Hepatocyte (in vitro differentiated cells): ENCODE measurements around the gene CUX1. TPM values are rescaled to one million over a fixed set of nuclear protein-coding genes. Genes with fewer than 3 reads are reported as not detected.

Source experiments
- DNase-seq: peaks from one replicate; pipeline ENCODE4 v3.0.0-alpha.2; 2016; ENCODE audit warnings: low spot score
- H2AFZ ChIP-seq: fragments of 200-600 bp; sonication (generic); 2 replicates; pipeline ENCODE4 v1.6.0; 2016; ENCODE audit warnings: antibody characterized with exemption, mild to moderate bottlenecking
- H3K27ac ChIP-seq: fragments of 200-600 bp; sonication (generic); 2 replicates; pipeline ENCODE4 v1.5.1; 2016; ENCODE audit warnings: mild to moderate bottlenecking
- H3K27me3 ChIP-seq: fragments of 200-600 bp; sonication (generic); 2 replicates; pipeline ENCODE4 v1.6.1; 2016
- H3K36me3 ChIP-seq: fragments of 200-600 bp; sonication (generic); replicated peaks from 2 replicates; pipeline ENCODE4 v1.5.1; 2016; ENCODE audit warnings: low read depth; ENCODE audit not compliant: insufficient read depth
- H3K4me1 ChIP-seq: fragments of 200-600 bp; sonication (generic); 2 replicates; pipeline ENCODE4 v1.5.1; 2016; ENCODE audit warnings: mild to moderate bottlenecking, moderate library complexity; ENCODE audit not compliant: insufficient read depth
- H3K4me2 ChIP-seq: fragments of 200-600 bp; sonication (generic); 2 replicates; pipeline ENCODE4 v1.6.0; 2016
- H3K4me3 ChIP-seq: fragments of 200-600 bp; sonication (generic); 2 replicates; pipeline ENCODE4 v1.5.1; 2016; ENCODE audit warnings: mild to moderate bottlenecking
- H3K79me2 ChIP-seq: fragments of 200-600 bp; sonication (generic); 2 replicates; pipeline ENCODE4 v1.6.0; 2017; ENCODE audit warnings: mild to moderate bottlenecking
- H3K9me2 ChIP-seq: fragments of 200-600 bp; sonication (generic); replicated peaks from 2 replicates; pipeline ENCODE4 v1.6.0; 2017; ENCODE audit warnings: mild to moderate bottlenecking; ENCODE audit not compliant: insufficient read depth
- H3K9me3 ChIP-seq: fragments of 200-600 bp; sonication (generic); 2 replicates; pipeline ENCODE4 v1.5.1; 2016; ENCODE audit warnings: low read depth, mild to moderate bottlenecking
- H4K20me1 ChIP-seq: fragments of 200-600 bp; sonication (generic); 2 replicates; pipeline ENCODE4 v1.6.0; 2016; ENCODE audit warnings: mild to moderate bottlenecking; ENCODE audit not compliant: insufficient read depth, poor library complexity, severe bottlenecking
- CTCF ChIP-seq: fragments of 200-600 bp; sonication (generic); IDR thresholded peaks from 2 replicates; pipeline ENCODE4 v1.5.1; 2016; ENCODE audit warnings: antibody characterized with exemption, mild to moderate bottlenecking; ENCODE audit not compliant: poor library complexity
- EZH2 ChIP-seq: fragments of 200-600 bp; sonication (generic); IDR thresholded peaks from 2 replicates; pipeline ENCODE4 v1.6.1; 2016; ENCODE audit warnings: antibody characterized with exemption, mild to moderate bottlenecking, borderline replicate concordance
- EZH2phosphoT487 ChIP-seq: fragments of 200-600 bp; sonication (generic); IDR thresholded peaks from one replicate; pipeline ENCODE4 v1.6.1; 2018; ENCODE audit warnings: antibody characterized with exemption, mild to moderate bottlenecking, low read depth, moderate library complexity; ENCODE audit not compliant: unreplicated experiment, severe bottlenecking
- whole genome bisulfite sequencing: methylation state at CpG from one replicate; pipeline ENCODE4 v1.1.6; 2016; ENCODE audit warnings: low lambda C conversion rate; ENCODE audit errors: missing lambda C conversion rate; 5-methylcytosine and 5-hydroxymethylcytosine counted together
- polyA plus RNA-seq: library from polyadenylated mRNA; unstranded; fragments of >200 nt; fragmentation: Nextera tagmentation; extraction: Ambion mirVana; gene quantifications from 2 replicates; pipeline ENCODE4 v1.2.1, GENCODE V29; 2016
- total RNA-seq: library from RNA; depleted of rRNA; stranded (reverse); fragments of >200 nt; gene quantifications from 2 replicates; pipeline ENCODE4 v1.2.3, GENCODE V29; 2014

CUX1 gene
- total and polyA plus RNA-seq, 2 experiments from 2014 or later: 60.1 to 76.8 TPM

GRCh38 chr7:102169651-102170392 is 352.4 kb downstream of the CUX1 start:
- Histone ChIP-seq H3K4me2 (peak overlapping the region; percentile 0), H3K27me3 (no peaks in the 10 kb centered on the region), H3K36me3 (no peaks in the 10 kb centered on the region), H3K27ac (peak overlapping the region; percentile 0), H3K79me2 (no peaks in the 10 kb centered on the region), H4K20me1 (no peaks in the 10 kb centered on the region), H3K4me3 (no peak overlapping the region), H3K9me2 (no peaks in the 10 kb centered on the region), H2AFZ (no peak overlapping the region), H3K9me3 (no peaks in the 10 kb centered on the region), H3K4me1 (no peaks in the 10 kb centered on the region)
- 67% methylated on average over 14 of the region's 14 CpGs for WGBS
- no peak for TF ChIP-seq EZH2phosphoT487
- TF ChIP-seq EZH2: no peak
- TF ChIP-seq CTCF: no peak
- DNase-seq: no peak

- Histone ChIP-seq H3K9me2 (no peaks in the 10 kb centered on the region), H3K79me2 (no peaks in the 10 kb centered on the region), H3K36me3 (no peaks in the 10 kb centered on the region), H3K9me3 (no peaks in the 10 kb centered on the region), H3K4me2 (peak overlapping the region; percentile 0), H4K20me1 (no peaks in the 10 kb centered on the region), H3K27ac (no peak overlapping the region), H3K4me1 (no peaks in the 10 kb centered on the region), H2AFZ (no peak overlapping the region), H3K27me3 (no peaks in the 10 kb centered on the region), H3K4me3 (no peak overlapping the region)
- WGBS: 84% methylated on average over 21 of the region's 22 CpGs
- TF ChIP-seq EZH2phosphoT487: no peak
- no peak for TF ChIP-seq CTCF
- no peak for TF ChIP-seq EZH2
- no peak for DNase-seq
Observed at GRCh38 chr7:102170393-102170970, 353.1 kb downstream of the CUX1 start.

GRCh38 chr7:102173669-102174068 is 356.2 kb downstream of the CUX1 start:
- DNase-seq: no peak
- Histone ChIP-seq H3K9me3 (no peaks in the 10 kb centered on the region), H3K4me3 (no peak overlapping the region), H3K4me1 (no peaks in the 10 kb centered on the region), H3K36me3 (no peaks in the 10 kb centered on the region), H3K27me3 (no peaks in the 10 kb centered on the region), H3K9me2 (no peaks in the 10 kb centered on the region), H4K20me1 (no peaks in the 10 kb centered on the region), H3K27ac (no peak overlapping the region), H3K4me2 (no peak overlapping the region), H2AFZ (no peak overlapping the region), H3K79me2 (no peaks in the 10 kb centered on the region)
- no peak for TF ChIP-seq EZH2phosphoT487
- no peak for TF ChIP-seq EZH2
- TF ChIP-seq CTCF: no peak
- 96% methylated on average over 13 of the region's 13 CpGs for WGBS
